GM12878 (cell line): Measurements from ENCODE around the gene TATDN2. TPM values are rescaled to one million over a fixed set of nuclear protein-coding genes. Genes with fewer than 3 reads are reported as not detected.
A peak's percentile ranks its signal among the peaks of the same experiment; 100 is the strongest.

Source experiments
- ATAC-seq: fragments of 200-7000 bp; cut with Tn5 transposase; 3 replicates; pipeline ENCODE4 v1.9.1; 2020; ENCODE audit warnings: mild to moderate bottlenecking, moderate library complexity
- BruUV-seq: library from RNA; stranded (reverse); fragments of 400-500 nt; replicated peaks from 2 replicates; lab custom pipeline; 2021; lab: Mats Ljungman, UMichigan
- CTCF ChIA-PET: fragments of 300-600 bp; sonication (Branson Sonifier 250); formaldehyde crosslinking; extraction: SDS; loops from one replicate; lab custom pipeline; 2021; ENCODE audit warnings: inconsistent platforms; lab: Yijun Ruan, JAX
- POLR2A ChIA-PET: fragments of 350-600 bp; formaldehyde crosslinking; extraction: SDS; loops from one replicate; lab custom pipeline; 2021; ENCODE audit warnings: inconsistent platforms; lab: Charles Lee
- RAD21 ChIA-PET: fragments of 300-600 bp; sonication (Branson Sonifier 250); formaldehyde crosslinking; loops from one replicate; lab custom pipeline; 2023; ENCODE audit warnings: antibody characterized with exemption; ENCODE audit not compliant: unreplicated experiment; lab: Charles Lee
- SMC1A ChIA-PET: fragments of 300-600 bp; sonication (Branson Sonifier 250); formaldehyde crosslinking; loops from one replicate; lab custom pipeline; 2023; ENCODE audit not compliant: unreplicated experiment, uncharacterized antibody; lab: Charles Lee
- DNase-seq: peaks from one replicate; pipeline ENCODE4 v3.0.0-alpha.2; 2011; ENCODE audit warnings: low read depth, low spot score
- FAIRE-seq: peaks from 3 replicates; lab custom pipeline; 2011; peaks lifted over from hg19 to GRCh38; lab: Jason Lieb, UNC
- H2AFZ ChIP-seq: 2 replicates; pipeline ENCODE4 v1.6.0; 2011; ENCODE audit warnings: low read depth, low read length, control low read depth; ENCODE audit not compliant: control insufficient read depth
- H3K27ac ChIP-seq: 2 replicates; pipeline ENCODE4 v1.5.1; 2011; ENCODE audit warnings: control low read depth; ENCODE audit not compliant: control insufficient read depth, insufficient read depth
- H3K27me3 ChIP-seq, 2 experiments: replicated peaks in 1 of 2; 2 replicates each; pipeline versions ENCODE4 v1.6.0 to v1.6.1; 2011; ENCODE audit warnings: low read length in 1 of 2; ENCODE audit not compliant: control insufficient read depth in 2 of 2, insufficient read depth in 2 of 2
- H3K36me3 ChIP-seq, 2 experiments: 2 replicates each; pipeline ENCODE4 v1.5.1; 2011; ENCODE audit warnings: low read length in 1 of 2; ENCODE audit not compliant: control insufficient read depth in 2 of 2, insufficient read depth in 2 of 2
- H3K4me1 ChIP-seq: 2 replicates; pipeline ENCODE4 v1.6.1; 2011; ENCODE audit warnings: mild to moderate bottlenecking, low read length, moderate library complexity, mixed read lengths; ENCODE audit not compliant: control insufficient read depth, insufficient read depth
- H3K4me2 ChIP-seq: 2 replicates; pipeline ENCODE4 v1.6.0; 2011; ENCODE audit warnings: control low read depth; ENCODE audit not compliant: control insufficient read depth, insufficient read depth
- H3K4me3 ChIP-seq: fragments of 200-600 bp; sonication (generic); 2 replicates; pipeline ENCODE4 v1.5.1; 2016
- H3K79me2 ChIP-seq: 2 replicates; pipeline ENCODE4 v1.6.0; 2011; ENCODE audit warnings: low read length; ENCODE audit not compliant: control insufficient read depth, insufficient read depth
- H3K9ac ChIP-seq: 2 replicates; pipeline ENCODE4 v1.8.0; 2011; ENCODE audit warnings: low read length, control low read depth, mixed read lengths; ENCODE audit not compliant: control insufficient read depth, insufficient read depth
- H3K9me3 ChIP-seq: replicated peaks from 3 replicates; pipeline ENCODE4 v1.5.1; 2011; ENCODE audit warnings: mild to moderate bottlenecking, low read length; ENCODE audit not compliant: control insufficient read depth, insufficient read depth
- H4K20me1 ChIP-seq: 2 replicates; pipeline ENCODE4 v1.6.0; 2011; ENCODE audit not compliant: control insufficient read depth, insufficient read depth
- BCL3 ChIP-seq: IDR thresholded peaks from 2 replicates; pipeline ENCODE4 v1.6.1; 2011; ENCODE audit warnings: borderline replicate concordance, low read depth, mild to moderate bottlenecking, moderate library complexity, low read length; ENCODE audit not compliant: insufficient read depth, poor library complexity, severe bottlenecking
- BRCA1 ChIP-seq: IDR thresholded peaks from 2 replicates; pipeline ENCODE4 v1.6.1; 2011; ENCODE audit warnings: low read depth, low read length, improper control_type of control experiment
- CBX3 ChIP-seq: fragments of 200-600 bp; sonication (generic); IDR thresholded peaks from 2 replicates; pipeline ENCODE4 v1.6.1; 2016; ENCODE audit warnings: low read depth, borderline replicate concordance
- CEBPB ChIP-seq, 2 experiments: fragments of 150-350 bp in 1 of 2; IDR thresholded peaks; 2 replicates each; pipeline ENCODE4 v1.6.1; 2012 to 2014; ENCODE audit warnings: low read depth in 2 of 2, low read length in 2 of 2, borderline replicate concordance in 1 of 2, inconsistent platforms in 1 of 2
- CREM ChIP-seq: IDR thresholded peaks from 2 replicates; pipeline ENCODE4 v1.6.1; 2014; ENCODE audit warnings: antibody characterized with exemption, low read depth
- FOXK2 ChIP-seq: fragments of 450-650 bp; IDR thresholded peaks from 2 replicates; pipeline ENCODE4 v1.6.1; 2017; ENCODE audit warnings: mild to moderate bottlenecking, moderate library complexity
- MLLT1 ChIP-seq: fragments of 450-650 bp; IDR thresholded peaks from 2 replicates; pipeline ENCODE4 v1.6.1; 2016; ENCODE audit warnings: mild to moderate bottlenecking
- NFYB ChIP-seq: IDR thresholded peaks from 2 replicates; pipeline ENCODE4 v1.6.1; 2011; ENCODE audit warnings: low read depth, mild to moderate bottlenecking, low read length, improper control_type of control experiment, moderate library complexity; ENCODE audit not compliant: insufficient read depth
- NR2C2 ChIP-seq: IDR thresholded peaks from 2 replicates; pipeline ENCODE4 v1.6.1; 2011; ENCODE audit warnings: borderline replicate concordance, low read depth; ENCODE audit not compliant: control insufficient read depth, insufficient read length
- RELA ChIP-seq: fragments of 450-650 bp; IDR thresholded peaks from 2 replicates; pipeline ENCODE4 v1.8.0; 2014; ENCODE audit warnings: borderline replicate concordance; ENCODE audit not compliant: partially characterized antibody
- SIX5 ChIP-seq: IDR thresholded peaks from 2 replicates; pipeline ENCODE4 v1.6.1; 2011; ENCODE audit warnings: mild to moderate bottlenecking, low read depth, low read length, moderate library complexity; ENCODE audit not compliant: severe bottlenecking
- SMAD1 ChIP-seq: fragments of 450-650 bp; IDR thresholded peaks from 2 replicates; pipeline ENCODE4 v1.6.1; 2018; ENCODE audit warnings: mild to moderate bottlenecking, low read depth; ENCODE audit not compliant: partially characterized antibody
- YY1 ChIP-seq: IDR thresholded peaks from 2 replicates; pipeline ENCODE4 v1.6.1; 2011; ENCODE audit warnings: low read depth, mild to moderate bottlenecking, low read length
- WGBS: methylation state at CpG from one replicate; pipeline ENCODE4 v1.1.6; 2016; ENCODE audit warnings: low lambda C conversion rate; ENCODE audit not compliant: insufficient replicate concordance, insufficient coverage; ENCODE audit errors: missing lambda C conversion rate; 5-methylcytosine and 5-hydroxymethylcytosine counted together
- in situ Hi-C: fragments of 300-500 bp; cut with MboI; formaldehyde crosslinking; loops from 9 replicates; pipeline ENCODE4 v1.14.3; 2018; ENCODE audit warnings: mixed read lengths
- intact Hi-C: fragments of 100-400 bp; cut with micrococcal nuclease; formaldehyde crosslinking; loops from one replicate; pipeline ENCODE4 v1.14.2; 2022; ENCODE audit not compliant: unreplicated experiment
- polyA plus RNA-seq, 11 experiments: library from polyadenylated mRNA; depleted of rRNA in 4 of 11; unstranded in 6 of 11; stranded (reverse) in 5 of 11; fragments of >200 nt; fragmentation: Nextera tagmentation in 4 of 11; fragmentation: Illumina TruSeq in 1 of 11; extraction: Ambion mirVana in 4 of 11; extraction: Trizol in 1 of 11; gene quantifications; 1 replicate in 1 of 11; 2 replicates in 10 of 11; pipeline versions ENCODE4 v1.2.1 to v1.2.3, GENCODE V29; 2011 to 2016; ENCODE audit warnings: inconsistent platforms in 2 of 11, missing spikeins in 2 of 11, low read depth in 1 of 11
- total RNA-seq, 4 experiments: library from RNA; depleted of rRNA in 3 of 4; stranded (reverse); fragments of >200 nt in 3 of 4; fragmentation: Illumina TruSeq in 1 of 4; extraction: Trizol in 1 of 4; gene quantifications; 2 replicates each; pipeline versions ENCODE4 v1.2.1 to v1.2.3, GENCODE V29; 2013 to 2021
- TF ChIP-seq, protein P1 (sequence below): fragments of 450-650 bp; formaldehyde crosslinking; IDR thresholded peaks from 2 replicates; pipeline ENCODE4 v1.4.0; 2020; ENCODE audit warnings: mild to moderate bottlenecking, moderate library complexity

Gene TATDN2
- total and polyA plus RNA-seq, 10 of the 15 experiments (the other 5 are each of a cell fraction or from before 2014, with no cell fraction given): 4.2 to 36.5 (median 15.8) TPM

GRCh38 chr3:10292505-10293419 is 44.5 kb downstream of the TATDN2 start, which contains the start of gene GHRL:
Gene GHRL, minus strand, starts transcription at chr3:10292947. Its CDS starts 2,767 bp downstream, at chr3:10290180.
- POLR2A ChIA-PET: interaction anchor here (0.5 to 2.1 kb wide), 11 partner anchors 9 to 930 kb away, joined by 3 to 8 read pairs (median 3); partner anchors contain the start of genes CRELD1 and SEC13
- in situ Hi-C loops (no loop called here), intact Hi-C loops (loop anchor here (1.0 kb wide), 1 partner anchor 44 kb away; the partner anchor contains the start of gene TATDN2)
- Histone ChIP-seq H3K79me2 (no peaks in the 10 kb centered on the region; the same call in none of the 2 replicates), H3K9ac (peak within 1 kb of the TSS; percentile 41; the same call in 1 of the 2 replicates), H3K27me3 (no peaks in the 10 kb centered on the region), H4K20me1 (no peaks in the 10 kb centered on the region; the same call in 1 of the 2 replicates), H3K4me2 (peak within 1 kb of the TSS; percentile 49), H3K4me3 (peak within 1 kb of the TSS; percentile 20), H3K27ac (peak within 1 kb of the TSS; percentile 66), H2AFZ (peak within 1 kb of the TSS; percentile 73), H3K9me3 (no peaks in the 10 kb centered on the region; the same call in 2 of the 3 replicates), H3K36me3 (peaks cover 3 to 5% of the 10 kb centered on the region in 2 experiments; a peak in 2 of 4 replicates), H3K4me1 (peaks cover 5% of the 10 kb centered on the region; the same call in 1 of the 2 replicates)
- CTCF ChIA-PET: interaction anchor here (0.5 to 1.9 kb wide), 9 partner anchors 12 to 361 kb away, joined by 3 to 6 read pairs (median 3); no protein-coding TSS in a partner anchor
- FAIRE-seq (peak; percentile 66), ATAC-seq (peak; percentile 90), DNase-seq (peak; percentile 68)
- TSS peak; percentile 63 for BruUV-seq
- RAD21 ChIA-PET: interaction anchor here (0.8 to 1.7 kb wide), 10 partner anchors 9 to 177 kb away, joined by 3 to 8 read pairs (median 4); partner anchors contain the start of genes BRK1 and SEC13
- WGBS: 10% methylated on average over 12 of the region's 12 CpGs
- SMC1A ChIA-PET: interaction anchor here (0.6 to 2.6 kb wide), 15 partner anchors 10 to 360 kb away, joined by 3 to 13 read pairs (median 4); partner anchors contain the start of genes SEC13 and TATDN2
- TF ChIP-seq YY1 (peak; percentile 86), CEBPB (IDR thresholded peaks at IDR 0.05; ENCODE audit: borderline replicate concordance in 1 of 2, low read depth in 2 of 2, low read length in 2 of 2) (peak in 1 of 2 experiments; percentile 49; a peak in 1 of 4 replicates), BCL3 (peak; percentile 16), SMAD1 (no peak), CREM (peak; percentile 40; the same call in 1 of the 2 replicates), FOXK2 (no peak), RELA (peak; percentile 99), CBX3 (no peak), NFYB (no peak), MLLT1 (peak; percentile 80), NR2C2 (no peak), BRCA1 (no peak), SIX5 (no peak)
- TF ChIP-seq, protein P1, sequence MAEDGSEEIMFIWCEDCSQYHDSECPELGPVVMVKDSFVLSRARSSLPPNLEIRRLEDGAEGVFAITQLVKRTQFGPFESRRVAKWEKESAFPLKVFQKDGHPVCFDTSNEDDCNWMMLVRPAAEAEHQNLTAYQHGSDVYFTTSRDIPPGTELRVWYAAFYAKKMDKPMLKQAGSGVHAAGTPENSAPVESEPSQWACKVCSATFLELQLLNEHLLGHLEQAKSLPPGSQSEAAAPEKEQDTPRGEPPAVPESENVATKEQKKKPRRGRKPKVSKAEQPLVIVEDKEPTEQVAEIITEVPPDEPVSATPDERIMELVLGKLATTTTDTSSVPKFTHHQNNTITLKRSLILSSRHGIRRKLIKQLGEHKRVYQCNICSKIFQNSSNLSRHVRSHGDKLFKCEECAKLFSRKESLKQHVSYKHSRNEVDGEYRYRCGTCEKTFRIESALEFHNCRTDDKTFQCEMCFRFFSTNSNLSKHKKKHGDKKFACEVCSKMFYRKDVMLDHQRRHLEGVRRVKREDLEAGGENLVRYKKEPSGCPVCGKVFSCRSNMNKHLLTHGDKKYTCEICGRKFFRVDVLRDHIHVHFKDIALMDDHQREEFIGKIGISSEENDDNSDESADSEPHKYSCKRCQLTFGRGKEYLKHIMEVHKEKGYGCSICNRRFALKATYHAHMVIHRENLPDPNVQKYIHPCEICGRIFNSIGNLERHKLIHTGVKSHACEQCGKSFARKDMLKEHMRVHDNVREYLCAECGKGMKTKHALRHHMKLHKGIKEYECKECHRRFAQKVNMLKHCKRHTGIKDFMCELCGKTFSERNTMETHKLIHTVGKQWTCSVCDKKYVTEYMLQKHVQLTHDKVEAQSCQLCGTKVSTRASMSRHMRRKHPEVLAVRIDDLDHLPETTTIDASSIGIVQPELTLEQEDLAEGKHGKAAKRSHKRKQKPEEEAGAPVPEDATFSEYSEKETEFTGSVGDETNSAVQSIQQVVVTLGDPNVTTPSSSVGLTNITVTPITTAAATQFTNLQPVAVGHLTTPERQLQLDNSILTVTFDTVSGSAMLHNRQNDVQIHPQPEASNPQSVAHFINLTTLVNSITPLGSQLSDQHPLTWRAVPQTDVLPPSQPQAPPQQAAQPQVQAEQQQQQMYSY: no peak
